ENCODE measurements around the gene CNTN5. TPM values are rescaled to one million over a fixed set of nuclear protein-coding genes. Genes with fewer than 3 reads are reported as not detected.

Gene CNTN5
- polyA plus RNA-seq, 1 of the 3 experiments (the other 2 are of a cell fraction): not detected

GRCh38 chr11:100340466-100341319, 1319.9 kb downstream of the CNTN5 start:
- Histone ChIP-seq H2AFZ (ENCODE audit: low read depth) (no peak overlapping the region), H3K27ac (ENCODE audit: low read depth in 2 of 2, low read length in 1 of 2) (no peak overlapping the region), H3K4me3 (ENCODE audit: low read depth in 2 of 2, low read length in 1 of 2) (no peak overlapping the region), H3K36me3 (replicated peaks in 1 of 2; ENCODE audit: control insufficient read depth in 1 of 2, insufficient read depth in 2 of 2, low read length in 1 of 2) (no peaks in the 10 kb centered on the region), H4K20me1 (ENCODE audit: insufficient read depth) (no peaks in the 10 kb centered on the region), H3K27me3 (ENCODE audit: insufficient read depth) (no peaks in the 10 kb centered on the region), H3K79me2 (ENCODE audit: insufficient read depth) (no peaks in the 10 kb centered on the region), H3K4me1 (ENCODE audit: control insufficient read depth in 1 of 2, insufficient read depth in 2 of 2, low read depth in 1 of 2, low read length in 1 of 2) (peaks cover 0 to 4% of the 10 kb centered on the region in 2 experiments; a peak in 1 of 4 replicates), H3K9me2 (no peaks in the 10 kb centered on the region), H3K4me2 (no peak overlapping the region), H3K9me3 (no peaks in the 10 kb centered on the region), H3K9ac (no peak overlapping the region), H3F3A (replicated peaks; ENCODE audit: insufficient read depth) (no peaks in the 10 kb centered on the region)
- TF ChIP-seq TAF1 (IDR thresholded peaks at IDR 0.05; ENCODE audit: borderline replicate concordance, low read depth, low read length): no peak
- TF ChIP-seq RCOR1 (IDR thresholded peaks at IDR 0.05; ENCODE audit: low read length): no peak
- TF ChIP-seq IRF3 (IDR thresholded peaks at IDR 0.05; ENCODE audit: low read depth, low read length): no peak
- ChIA-PET CTCF (no interaction called here), POLR2A (no interaction called here)
- DNase-seq: no peak
- WGBS (ENCODE audit: low lambda C conversion rate): 6% methylated on average over 9 of the region's 9 CpGs

GRCh38 chr11:100353083-100353482, 1332.3 kb downstream of the CNTN5 start:
- H3K79me2 ChIP-seq (ENCODE audit: insufficient read depth): no peaks in the 10 kb centered on the region
- no peaks in the 10 kb centered on the region for H3K36me3 ChIP-seq (replicated peaks in 1 of 2; ENCODE audit: control insufficient read depth in 1 of 2, insufficient read depth in 2 of 2, low read length in 1 of 2)
- no peak overlapping the region for H3K4me3 ChIP-seq (ENCODE audit: low read depth in 2 of 2, low read length in 1 of 2)
- no peak for DNase-seq
- no peak overlapping the region for H3K27ac ChIP-seq (ENCODE audit: low read depth in 2 of 2, low read length in 1 of 2)
- no peaks in the 10 kb centered on the region for H3K4me1 ChIP-seq (ENCODE audit: control insufficient read depth in 1 of 2, insufficient read depth in 2 of 2, low read depth in 1 of 2, low read length in 1 of 2)
- no peaks in the 10 kb centered on the region for H4K20me1 ChIP-seq (ENCODE audit: insufficient read depth)
- no peak overlapping the region for H3K4me2 ChIP-seq
- H3K27me3 ChIP-seq (ENCODE audit: insufficient read depth): no peaks in the 10 kb centered on the region
- H3F3A ChIP-seq (replicated peaks; ENCODE audit: insufficient read depth): no peaks in the 10 kb centered on the region
- H3K9me2 ChIP-seq: no peaks in the 10 kb centered on the region
- TF ChIP-seq EP300 (IDR thresholded peaks at IDR 0.05; ENCODE audit: borderline replicate concordance in 1 of 2, low read depth in 1 of 2, low read length in 1 of 2) (no peak), TAF1 (IDR thresholded peaks at IDR 0.05; ENCODE audit: borderline replicate concordance, low read depth, low read length) (no peak), FOXM1 (IDR thresholded peaks at IDR 0.05; ENCODE audit: low read depth) (no peak), GATA2 (CRISPR knock-in tag; IDR thresholded peaks at IDR 0.05) (no peak), IRF3 (IDR thresholded peaks at IDR 0.05; ENCODE audit: low read depth, low read length) (no peak), PBX3 (IDR thresholded peaks at IDR 0.05) (no peak), YY1 (IDR thresholded peaks at IDR 0.05; ENCODE audit: low read depth) (no peak), EZH2phosphoT487 (IDR thresholded peaks at IDR 0.05; ENCODE audit: borderline replicate concordance, low read depth) (no peak), JUND (IDR thresholded peaks at IDR 0.05) (no peak), SMC3 (IDR thresholded peaks at IDR 0.05; ENCODE audit: low read depth, low read length) (no peak), SIN3A (IDR thresholded peaks at IDR 0.05; ENCODE audit: borderline replicate concordance, low read depth, low read length) (no peak)
- TF ChIP-seq, protein P1, sequence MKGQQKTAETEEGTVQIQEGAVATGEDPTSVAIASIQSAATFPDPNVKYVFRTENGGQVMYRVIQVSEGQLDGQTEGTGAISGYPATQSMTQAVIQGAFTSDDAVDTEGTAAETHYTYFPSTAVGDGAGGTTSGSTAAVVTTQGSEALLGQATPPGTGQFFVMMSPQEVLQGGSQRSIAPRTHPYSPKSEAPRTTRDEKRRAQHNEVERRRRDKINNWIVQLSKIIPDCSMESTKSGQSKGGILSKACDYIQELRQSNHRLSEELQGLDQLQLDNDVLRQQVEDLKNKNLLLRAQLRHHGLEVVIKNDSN (IDR thresholded peaks at IDR 0.05; ENCODE audit: borderline replicate concordance, low read depth): no peak
- TF ChIP-seq, protein P2, sequence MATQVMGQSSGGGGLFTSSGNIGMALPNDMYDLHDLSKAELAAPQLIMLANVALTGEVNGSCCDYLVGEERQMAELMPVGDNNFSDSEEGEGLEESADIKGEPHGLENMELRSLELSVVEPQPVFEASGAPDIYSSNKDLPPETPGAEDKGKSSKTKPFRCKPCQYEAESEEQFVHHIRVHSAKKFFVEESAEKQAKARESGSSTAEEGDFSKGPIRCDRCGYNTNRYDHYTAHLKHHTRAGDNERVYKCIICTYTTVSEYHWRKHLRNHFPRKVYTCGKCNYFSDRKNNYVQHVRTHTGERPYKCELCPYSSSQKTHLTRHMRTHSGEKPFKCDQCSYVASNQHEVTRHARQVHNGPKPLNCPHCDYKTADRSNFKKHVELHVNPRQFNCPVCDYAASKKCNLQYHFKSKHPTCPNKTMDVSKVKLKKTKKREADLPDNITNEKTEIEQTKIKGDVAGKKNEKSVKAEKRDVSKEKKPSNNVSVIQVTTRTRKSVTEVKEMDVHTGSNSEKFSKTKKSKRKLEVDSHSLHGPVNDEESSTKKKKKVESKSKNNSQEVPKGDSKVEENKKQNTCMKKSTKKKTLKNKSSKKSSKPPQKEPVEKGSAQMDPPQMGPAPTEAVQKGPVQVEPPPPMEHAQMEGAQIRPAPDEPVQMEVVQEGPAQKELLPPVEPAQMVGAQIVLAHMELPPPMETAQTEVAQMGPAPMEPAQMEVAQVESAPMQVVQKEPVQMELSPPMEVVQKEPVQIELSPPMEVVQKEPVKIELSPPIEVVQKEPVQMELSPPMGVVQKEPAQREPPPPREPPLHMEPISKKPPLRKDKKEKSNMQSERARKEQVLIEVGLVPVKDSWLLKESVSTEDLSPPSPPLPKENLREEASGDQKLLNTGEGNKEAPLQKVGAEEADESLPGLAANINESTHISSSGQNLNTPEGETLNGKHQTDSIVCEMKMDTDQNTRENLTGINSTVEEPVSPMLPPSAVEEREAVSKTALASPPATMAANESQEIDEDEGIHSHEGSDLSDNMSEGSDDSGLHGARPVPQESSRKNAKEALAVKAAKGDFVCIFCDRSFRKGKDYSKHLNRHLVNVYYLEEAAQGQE (IDR thresholded peaks at IDR 0.05; ENCODE audit: low read depth, low read length): no peak
- POLR2A ChIA-PET: no interaction called here
- H2AFZ ChIP-seq (ENCODE audit: low read depth): no peak overlapping the region
- no peak overlapping the region for H3K9ac ChIP-seq
- H3K9me3 ChIP-seq: no peaks in the 10 kb centered on the region
- CTCF ChIA-PET: no interaction called here

Data from SK-N-SH (cell line).